ENCODE data around the gene CD247. TPM values are rescaled to one million over a fixed set of nuclear protein-coding genes. Genes with fewer than 3 reads are reported as not detected.

CD247 gene
- total RNA-seq, 4 donors from 2014 or later, result 0.33 TPM; not detected in 3

DNA sequence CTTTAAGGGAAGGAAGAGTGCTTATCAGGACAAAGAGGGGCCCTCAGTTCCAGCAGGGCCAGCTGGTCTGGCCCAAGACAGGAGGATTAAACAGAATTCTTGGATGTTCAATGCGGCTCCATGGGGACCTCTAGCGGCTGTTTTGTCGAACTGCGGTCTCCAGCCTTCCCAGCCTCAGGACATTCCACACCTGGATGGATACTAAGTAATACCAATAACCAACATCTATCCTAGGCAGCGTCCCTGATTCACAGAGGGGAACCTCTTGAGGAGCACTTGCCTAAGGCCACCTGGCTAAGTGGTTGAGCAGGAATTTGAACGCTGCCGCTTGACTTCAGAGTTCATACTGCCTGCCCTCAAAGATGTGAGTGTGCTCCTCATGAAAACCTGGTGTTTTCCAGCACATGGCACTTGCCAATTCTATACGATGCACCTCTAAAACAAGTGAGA lies 15.5 kb upstream of the CD247 start:
- no peaks in the 10 kb centered on the region for H3K4me1 ChIP-seq
- no peaks in the 10 kb centered on the region for H3K36me3 ChIP-seq
- no peak overlapping the region for H3K4me3 ChIP-seq
- TF ChIP-seq, protein P1, sequence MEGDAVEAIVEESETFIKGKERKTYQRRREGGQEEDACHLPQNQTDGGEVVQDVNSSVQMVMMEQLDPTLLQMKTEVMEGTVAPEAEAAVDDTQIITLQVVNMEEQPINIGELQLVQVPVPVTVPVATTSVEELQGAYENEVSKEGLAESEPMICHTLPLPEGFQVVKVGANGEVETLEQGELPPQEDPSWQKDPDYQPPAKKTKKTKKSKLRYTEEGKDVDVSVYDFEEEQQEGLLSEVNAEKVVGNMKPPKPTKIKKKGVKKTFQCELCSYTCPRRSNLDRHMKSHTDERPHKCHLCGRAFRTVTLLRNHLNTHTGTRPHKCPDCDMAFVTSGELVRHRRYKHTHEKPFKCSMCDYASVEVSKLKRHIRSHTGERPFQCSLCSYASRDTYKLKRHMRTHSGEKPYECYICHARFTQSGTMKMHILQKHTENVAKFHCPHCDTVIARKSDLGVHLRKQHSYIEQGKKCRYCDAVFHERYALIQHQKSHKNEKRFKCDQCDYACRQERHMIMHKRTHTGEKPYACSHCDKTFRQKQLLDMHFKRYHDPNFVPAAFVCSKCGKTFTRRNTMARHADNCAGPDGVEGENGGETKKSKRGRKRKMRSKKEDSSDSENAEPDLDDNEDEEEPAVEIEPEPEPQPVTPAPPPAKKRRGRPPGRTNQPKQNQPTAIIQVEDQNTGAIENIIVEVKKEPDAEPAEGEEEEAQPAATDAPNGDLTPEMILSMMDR (IDR thresholded peaks at IDR 0.05 in 4 of 5, conservative IDR thresholded peaks at IDR 0.05 in 1 of 5), result peak; percentile 62 to 88 (median 77)
- TF ChIP-seq POLR2A (IDR thresholded peaks at IDR 0.05), result no peak
- ATAC-seq (peak; percentile 81 to 88), DNase-seq (no peak)
- no peaks in the 10 kb centered on the region for H3K9me3 ChIP-seq
- H3K27me3 ChIP-seq, result no peaks in the 10 kb centered on the region
- in situ Hi-C loops (cut with MboI; ENCODE audit: low sequenced_read_pairs in 4 of 4), result loop anchor here (10.0 to 25.0 kb wide), 4 partner anchors 129 to 472 kb away; no protein-coding TSS in a partner anchor
- no peak overlapping the region for H3K27ac ChIP-seq
- intact Hi-C loops (cut with DNase I; ENCODE audit: low total_unique reads), result loop anchor here (5.0 kb wide), 3 partner anchors 77 to 467 kb away; no protein-coding TSS in a partner anchor

DNA sequence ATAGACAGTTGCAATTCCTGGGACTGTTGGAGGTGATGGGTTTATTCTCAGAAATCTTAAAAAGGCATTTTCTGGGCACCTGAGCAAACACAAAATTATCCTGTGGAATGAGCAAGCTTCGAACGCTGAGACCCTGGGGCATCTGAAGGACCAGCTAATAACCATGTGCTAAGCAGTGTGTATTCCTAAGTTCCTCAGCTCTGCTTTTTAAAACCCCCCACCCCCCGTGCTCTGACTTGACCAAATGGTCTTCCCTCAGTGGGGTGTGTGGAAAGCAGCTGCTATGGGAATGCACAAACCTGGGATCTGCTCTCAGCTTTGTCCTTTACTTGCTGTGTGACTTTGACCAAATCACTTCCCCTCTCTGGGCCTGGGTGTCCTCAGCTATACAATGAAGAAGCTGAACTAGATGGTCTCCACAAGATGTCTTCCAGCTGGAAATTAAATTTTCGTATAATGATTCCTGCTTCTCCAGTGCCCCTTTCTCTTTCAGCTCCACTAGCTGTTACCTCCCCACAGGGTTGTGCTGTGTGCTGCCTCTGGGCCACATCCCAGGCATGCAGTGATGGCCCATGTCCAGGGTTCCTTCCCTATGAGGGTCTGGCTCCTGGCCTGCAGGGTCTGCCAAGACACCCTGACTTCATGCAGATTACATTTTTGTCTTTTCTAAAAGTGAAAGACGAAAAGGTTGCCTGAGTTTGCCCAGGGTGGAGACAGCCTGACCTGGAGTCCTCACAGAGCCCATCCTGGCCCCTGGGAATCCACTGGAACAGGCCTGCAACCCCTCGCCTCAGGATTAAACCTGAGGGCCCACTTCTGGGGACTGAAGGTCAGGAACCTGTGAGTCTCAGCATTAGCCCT lies 14.9 kb upstream of the CD247 start:
- ATAC-seq, result no peak
- H3K27ac ChIP-seq, result no peak overlapping the region
- DNase-seq, result no peak
- H3K27me3 ChIP-seq, result no peaks in the 10 kb centered on the region
- no peaks in the 10 kb centered on the region for H3K4me1 ChIP-seq
- no peak overlapping the region for H3K4me3 ChIP-seq
- no peaks in the 10 kb centered on the region for H3K9me3 ChIP-seq
- in situ Hi-C loops (cut with MboI; ENCODE audit: low sequenced_read_pairs in 4 of 4), result loop anchor here (10.0 to 25.0 kb wide), 4 partner anchors 128 to 471 kb away; no protein-coding TSS in a partner anchor
- no peaks in the 10 kb centered on the region for H3K36me3 ChIP-seq
- intact Hi-C loops (cut with DNase I; ENCODE audit: low total_unique reads), result loop anchor here (5.0 kb wide), 3 partner anchors 76 to 466 kb away; no protein-coding TSS in a partner anchor
- TF ChIP-seq POLR2A (IDR thresholded peaks at IDR 0.05), result no peak
- TF ChIP-seq, protein P1 (IDR thresholded peaks at IDR 0.05 in 4 of 5, conservative IDR thresholded peaks at IDR 0.05 in 1 of 5), result no peak

DNA sequence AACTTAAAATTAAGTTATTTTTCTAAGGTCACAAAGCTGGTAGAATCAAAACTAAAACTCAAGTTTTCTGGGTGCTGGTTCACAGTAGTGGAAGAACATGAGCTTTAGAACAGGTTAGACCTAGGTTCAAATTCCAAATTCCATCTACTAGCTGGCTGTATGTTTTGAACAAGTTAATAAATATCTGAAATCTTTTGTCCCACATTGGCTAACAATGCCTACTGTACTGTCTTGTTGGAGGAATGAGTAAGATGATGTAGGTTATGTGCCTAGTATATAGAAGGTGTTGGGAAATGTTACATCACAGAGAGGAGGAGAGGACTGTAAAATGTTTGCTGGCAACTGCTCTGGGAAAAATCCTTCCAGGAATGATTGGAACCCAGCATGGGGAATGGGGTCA lies 14.0 kb upstream of the CD247 start:
- intact Hi-C loops (cut with DNase I; ENCODE audit: low total_unique reads) (loop anchor here (5.0 kb wide), 3 partner anchors 75 to 465 kb away; no protein-coding TSS in a partner anchor), in situ Hi-C loops (cut with MboI; ENCODE audit: low sequenced_read_pairs in 4 of 4) (loop anchor here (10.0 to 25.0 kb wide), 4 partner anchors 128 to 470 kb away; no protein-coding TSS in a partner anchor)
- ATAC-seq (no peak), DNase-seq (no peak)
- Histone ChIP-seq H3K4me1 (no peaks in the 10 kb centered on the region), H3K9me3 (no peaks in the 10 kb centered on the region), H3K4me3 (no peak overlapping the region), H3K36me3 (no peaks in the 10 kb centered on the region), H3K27me3 (no peaks in the 10 kb centered on the region), H3K27ac (no peak overlapping the region)
- TF ChIP-seq POLR2A (IDR thresholded peaks at IDR 0.05), result no peak
- TF ChIP-seq, protein P1 (IDR thresholded peaks at IDR 0.05 in 4 of 5, conservative IDR thresholded peaks at IDR 0.05 in 1 of 5), result no peak

DNA sequence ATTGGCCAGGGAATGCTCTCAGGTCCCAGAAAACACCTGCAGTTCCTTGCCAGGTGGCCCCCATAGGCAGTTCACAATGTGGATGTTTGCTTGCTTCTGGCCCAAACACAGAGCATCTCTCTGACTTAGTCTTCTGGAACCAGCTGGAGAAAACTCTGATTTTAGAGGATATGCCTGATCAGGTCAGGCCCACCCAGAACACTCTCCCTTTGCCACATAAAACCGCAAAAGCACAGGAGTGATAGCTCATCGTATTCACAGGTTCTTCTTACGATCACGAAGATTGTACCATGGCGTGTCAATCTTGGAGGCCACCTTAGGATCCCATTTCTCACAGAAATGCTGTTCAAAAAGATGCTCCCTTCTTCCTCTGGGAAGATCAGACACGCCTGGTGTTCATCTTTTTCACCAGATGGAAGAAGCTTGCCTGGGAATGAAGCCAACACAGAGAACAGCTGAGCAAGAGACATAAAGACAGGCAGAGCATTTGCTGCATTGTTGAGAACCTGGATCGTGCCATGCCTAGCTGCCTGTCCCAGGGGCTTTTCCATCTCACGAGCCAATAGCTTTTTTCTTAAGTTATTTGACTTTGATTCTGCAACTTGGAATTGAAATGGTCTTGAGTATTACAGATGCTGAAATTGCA lies 11.6 kb upstream of the CD247 start:
- no peak for ATAC-seq
- no peaks in the 10 kb centered on the region for H3K27me3 ChIP-seq
- H3K36me3 ChIP-seq, result no peaks in the 10 kb centered on the region
- no peak overlapping the region for H3K27ac ChIP-seq
- TF ChIP-seq POLR2A (IDR thresholded peaks at IDR 0.05), result no peak
- TF ChIP-seq, protein P1 (IDR thresholded peaks at IDR 0.05 in 4 of 5, conservative IDR thresholded peaks at IDR 0.05 in 1 of 5), result no peak
- H3K9me3 ChIP-seq, result no peaks in the 10 kb centered on the region
- in situ Hi-C loops (cut with MboI; ENCODE audit: low sequenced_read_pairs in 4 of 4) (loop anchor here (10.0 to 25.0 kb wide), 4 partner anchors 125 to 468 kb away; no protein-coding TSS in a partner anchor), intact Hi-C loops (cut with DNase I; ENCODE audit: low total_unique reads) (loop anchor here (5.0 kb wide), 3 partner anchors 73 to 463 kb away; no protein-coding TSS in a partner anchor)
- no peak overlapping the region for H3K4me3 ChIP-seq
- H3K4me1 ChIP-seq, result no peaks in the 10 kb centered on the region
- DNase-seq, result no peak
